Measurements from ENCODE around the gene RBMS1. TPM values are rescaled to one million over a fixed set of nuclear protein-coding genes. Genes with fewer than 3 reads are reported as not detected.

The RBMS1 gene
- total and polyA plus RNA-seq, 2 of the 13 experiments (the other 11 are each of a cell fraction or from before 2014, with no cell fraction given) = 55.5 to 110 TPM

- no peak overlapping the region for H3K9ac ChIP-seq (ENCODE audit: insufficient read depth, low read depth, low read length)
- ATAC-seq (no peak), FAIRE-seq (no peak), DNase-seq (ENCODE audit: low spot score) (no peak)
- H3K9me3 ChIP-seq (ENCODE audit: low read length) = no peaks in the 10 kb centered on the region
- no peaks in the 10 kb centered on the region for H3K27me3 ChIP-seq (ENCODE audit: control insufficient read depth in 1 of 2, insufficient read depth in 2 of 2, low read length in 2 of 2)
- peaks cover 5 to 32% of the 10 kb centered on the region in 2 experiments for H3K36me3 ChIP-seq (replicated peaks in 1 of 2; ENCODE audit: control insufficient read depth in 1 of 2, insufficient read depth in 2 of 2, low read length in 2 of 2)
- intact Hi-C loops (cut with micrococcal nuclease; ENCODE audit: unreplicated experiment) = no loop called here
- ChIA-PET CTCF (ENCODE audit: low intra/inter-chr PET ratio, low total read pairs) (no interaction called here), POLR2A (no interaction called here)
- no peaks in the 10 kb centered on the region for H3K79me2 ChIP-seq (ENCODE audit: insufficient read depth, low read length)
- no peak overlapping the region for H2AFZ ChIP-seq (ENCODE audit: low read length)
- no peak overlapping the region for H3K4me3 ChIP-seq (replicated peaks in 1 of 3; ENCODE audit: insufficient read depth in 1 of 3, low read depth in 2 of 3, low read length in 3 of 3)
- no TSS peak for BruUV-seq (replicated peaks)
- H3K27ac ChIP-seq (ENCODE audit: extremely low read length, insufficient read depth, low read length) = no peak overlapping the region
- H3K4me2 ChIP-seq (ENCODE audit: low read depth, low read length) = no peak overlapping the region
- H4K20me1 ChIP-seq (ENCODE audit: insufficient read depth, low read length) = peaks cover 1% of the 10 kb centered on the region; the same call in 1 of the 2 replicates
- in situ Hi-C loops (cut with HindIII; ENCODE audit: extremely low pct_ligation_motif_present, low pct_unique_long_range_greater_than_20kb) = no loop called here
- no peak for TF ChIP-seq MIXL1 (CRISPR knock-in tag; IDR thresholded peaks at IDR 0.05)
- no peak for TF ChIP-seq MIER2 (CRISPR knock-in tag; IDR thresholded peaks at IDR 0.05)
- TF ChIP-seq SAFB2 (CRISPR knock-in tag; IDR thresholded peaks at IDR 0.05; ENCODE audit: borderline replicate concordance, low read depth) = no peak
- TF ChIP-seq ZBTB38 (CRISPR knock-in tag; IDR thresholded peaks at IDR 0.05) = no peak
- TF ChIP-seq U2AF1 (optimal IDR thresholded peaks at IDR 0.05; ENCODE audit: low read depth, low read length) = no peak
- TF ChIP-seq PBX2 (CRISPR knock-in tag; IDR thresholded peaks at IDR 0.05) = no peak
- TF ChIP-seq RFXAP (CRISPR knock-in tag; IDR thresholded peaks at IDR 0.05; ENCODE audit: borderline replicate concordance) = no peak
- no peak for TF ChIP-seq ZMYM4 (CRISPR knock-in tag; IDR thresholded peaks at IDR 0.05)
- no peak for TF ChIP-seq ZNF414 (CRISPR knock-in tag; IDR thresholded peaks at IDR 0.05)
- TF ChIP-seq, protein P1, sequence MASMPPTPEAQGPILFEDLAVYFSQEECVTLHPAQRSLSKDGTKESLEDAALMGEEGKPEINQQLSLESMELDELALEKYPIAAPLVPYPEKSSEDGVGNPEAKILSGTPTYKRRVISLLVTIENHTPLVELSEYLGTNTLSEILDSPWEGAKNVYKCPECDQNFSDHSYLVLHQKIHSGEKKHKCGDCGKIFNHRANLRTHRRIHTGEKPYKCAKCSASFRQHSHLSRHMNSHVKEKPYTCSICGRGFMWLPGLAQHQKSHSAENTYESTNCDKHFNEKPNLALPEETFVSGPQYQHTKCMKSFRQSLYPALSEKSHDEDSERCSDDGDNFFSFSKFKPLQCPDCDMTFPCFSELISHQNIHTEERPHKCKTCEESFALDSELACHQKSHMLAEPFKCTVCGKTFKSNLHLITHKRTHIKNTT (CRISPR knock-in tag; IDR thresholded peaks at IDR 0.05) = no peak
- no peak for TF ChIP-seq ZNF619 (CRISPR knock-in tag; IDR thresholded peaks at IDR 0.05)
- TF ChIP-seq CSRNP1 (CRISPR knock-in tag; IDR thresholded peaks at IDR 0.05) = no peak
- TF ChIP-seq HCFC1 (IDR thresholded peaks at IDR 0.05; ENCODE audit: low read depth, low read length) = no peak
- no peak for TF ChIP-seq ZNF570 (CRISPR knock-in tag; IDR thresholded peaks at IDR 0.05; ENCODE audit: borderline replicate concordance)
- TF ChIP-seq SMAD1 (CRISPR knock-in tag; IDR thresholded peaks at IDR 0.05; ENCODE audit: borderline replicate concordance, low read depth) = no peak
- H3K4me1 ChIP-seq (ENCODE audit: insufficient read depth, low read length) = no peaks in the 10 kb centered on the region
These were observed 184.0 kb downstream of the RBMS1 start for GRCh38 chr2:160309585-160309984.

Measured in HepG2 (cell line).